HepG2 (cell line): ENCODE data around the gene EXOC5. TPM values are rescaled to one million over a fixed set of nuclear protein-coding genes. Genes with fewer than 3 reads are reported as not detected.

Experiments used
- ARHGAP35 ChIP-seq: sonication (generic); formaldehyde crosslinking; IDR thresholded peaks from 2 replicates; pipeline ENCODE4 v1.9.0; 2022; ENCODE audit warnings: mild to moderate bottlenecking, inconsistent platforms, moderate library complexity, missing genetic modification reagents, borderline replicate concordance
- HIVEP1 ChIP-seq: sonication (generic); formaldehyde crosslinking; IDR thresholded peaks from 2 replicates; pipeline ENCODE4 v1.4.0; 2020; ENCODE audit warnings: mild to moderate bottlenecking, missing genetic modification reagents
- KLF13 ChIP-seq: sonication (generic); formaldehyde crosslinking; IDR thresholded peaks from 2 replicates; pipeline ENCODE4 v1.4.0; 2020; ENCODE audit warnings: mild to moderate bottlenecking, missing genetic modification reagents
- SP4 ChIP-seq: sonication (generic); formaldehyde crosslinking; IDR thresholded peaks from 2 replicates; pipeline ENCODE4 v1.8.1; 2023; ENCODE audit warnings: mild to moderate bottlenecking, missing genetic modification reagents
- SP5 ChIP-seq: IDR thresholded peaks from 2 replicates; pipeline ENCODE4 v1.6.1; 2016; ENCODE audit warnings: low read depth, borderline replicate concordance
- TCF7 ChIP-seq: sonication (generic); IDR thresholded peaks from 2 replicates; pipeline ENCODE4 v1.6.1; 2016; ENCODE audit warnings: antibody characterized with exemption, low read depth
- TEAD2 ChIP-seq: sonication (generic); formaldehyde crosslinking; IDR thresholded peaks from 2 replicates; pipeline ENCODE4 v1.9.0; 2021; ENCODE audit warnings: missing genetic modification reagents
- ZBTB3 ChIP-seq: sonication (generic); formaldehyde crosslinking; IDR thresholded peaks from 2 replicates; pipeline ENCODE4 v1.4.0; 2020; ENCODE audit warnings: low read depth, mild to moderate bottlenecking, moderate library complexity, missing genetic modification reagents, borderline replicate concordance
- ZIK1 ChIP-seq: sonication (generic); formaldehyde crosslinking; IDR thresholded peaks from 2 replicates; pipeline ENCODE4 v1.5.0; 2020; ENCODE audit warnings: mild to moderate bottlenecking, low read depth, missing genetic modification reagents, borderline replicate concordance
- ZNF180 ChIP-seq: sonication (generic); formaldehyde crosslinking; IDR thresholded peaks from 2 replicates; pipeline ENCODE4 v1.4.0; 2020; ENCODE audit warnings: low read depth, missing genetic modification reagents, borderline replicate concordance
- ZNF33A ChIP-seq: sonication (generic); formaldehyde crosslinking; IDR thresholded peaks from 2 replicates; pipeline ENCODE4 v1.5.1; 2020; ENCODE audit warnings: missing genetic modification reagents, mild to moderate bottlenecking, moderate library complexity, borderline replicate concordance
- polyA plus RNA-seq, 8 experiments: library from polyadenylated mRNA; depleted of rRNA in 3 of 8; stranded (reverse) in 7 of 8; unstranded in 1 of 8; fragments of >200 nt; fragmentation: Illumina TruSeq in 4 of 8; extraction: Trizol in 4 of 8; gene quantifications; 2 replicates each; pipeline versions ENCODE4 v1.2.1 to v1.2.3, GENCODE V29; 2011 to 2016; ENCODE audit warnings: low read depth in 4 of 8, missing spikeins in 1 of 8, mixed read lengths in 1 of 8; ENCODE audit not compliant: insufficient read depth in 1 of 8
- total RNA-seq, 5 experiments: library from RNA; depleted of rRNA; stranded (reverse); fragments of >200 nt; fragmentation: Illumina TruSeq; extraction: Trizol; gene quantifications; 2 replicates each; pipeline ENCODE4 v1.2.3, GENCODE V29; 2016; ENCODE audit warnings: low read depth in 1 of 5
- TF ChIP-seq, protein P1 (sequence below), 2 experiments: IDR thresholded peaks; 2 replicates each; pipeline ENCODE4 v1.6.1; 2011 to 2012; ENCODE audit warnings: low read length in 2 of 2, borderline replicate concordance in 1 of 2, low read depth in 1 of 2, mild to moderate bottlenecking in 1 of 2, moderate library complexity in 1 of 2
- TF ChIP-seq, protein P2 (sequence below): sonication (generic); formaldehyde crosslinking; IDR thresholded peaks from 2 replicates; pipeline ENCODE4 v1.8.0; 2022; ENCODE audit warnings: missing genetic modification reagents, mild to moderate bottlenecking, borderline replicate concordance
- TF ChIP-seq, protein P3 (sequence below): sonication (generic); formaldehyde crosslinking; IDR thresholded peaks from 2 replicates; pipeline ENCODE4 v1.5.0; 2020; ENCODE audit warnings: missing genetic modification reagents
- TF ChIP-seq, protein P4 (sequence below): sonication (generic); formaldehyde crosslinking; IDR thresholded peaks from 2 replicates; pipeline ENCODE4 v1.5.1; 2020; ENCODE audit warnings: missing genetic modification reagents, mild to moderate bottlenecking, borderline replicate concordance
- TF ChIP-seq, protein P5 (sequence below): sonication (generic); formaldehyde crosslinking; IDR thresholded peaks from 2 replicates; pipeline ENCODE4 v1.4.0; 2020; ENCODE audit warnings: low read depth, mild to moderate bottlenecking, missing genetic modification reagents
- TF ChIP-seq, protein P6 (sequence below): sonication (generic); formaldehyde crosslinking; IDR thresholded peaks from 2 replicates; pipeline ENCODE4 v1.4.0; 2020; ENCODE audit warnings: missing genetic modification reagents

Gene EXOC5
- total and polyA plus RNA-seq, 2 of the 13 experiments (the other 11 are each of a cell fraction or from before 2014, with no cell fraction given): 15.1 to 43.8 TPM

DNA sequence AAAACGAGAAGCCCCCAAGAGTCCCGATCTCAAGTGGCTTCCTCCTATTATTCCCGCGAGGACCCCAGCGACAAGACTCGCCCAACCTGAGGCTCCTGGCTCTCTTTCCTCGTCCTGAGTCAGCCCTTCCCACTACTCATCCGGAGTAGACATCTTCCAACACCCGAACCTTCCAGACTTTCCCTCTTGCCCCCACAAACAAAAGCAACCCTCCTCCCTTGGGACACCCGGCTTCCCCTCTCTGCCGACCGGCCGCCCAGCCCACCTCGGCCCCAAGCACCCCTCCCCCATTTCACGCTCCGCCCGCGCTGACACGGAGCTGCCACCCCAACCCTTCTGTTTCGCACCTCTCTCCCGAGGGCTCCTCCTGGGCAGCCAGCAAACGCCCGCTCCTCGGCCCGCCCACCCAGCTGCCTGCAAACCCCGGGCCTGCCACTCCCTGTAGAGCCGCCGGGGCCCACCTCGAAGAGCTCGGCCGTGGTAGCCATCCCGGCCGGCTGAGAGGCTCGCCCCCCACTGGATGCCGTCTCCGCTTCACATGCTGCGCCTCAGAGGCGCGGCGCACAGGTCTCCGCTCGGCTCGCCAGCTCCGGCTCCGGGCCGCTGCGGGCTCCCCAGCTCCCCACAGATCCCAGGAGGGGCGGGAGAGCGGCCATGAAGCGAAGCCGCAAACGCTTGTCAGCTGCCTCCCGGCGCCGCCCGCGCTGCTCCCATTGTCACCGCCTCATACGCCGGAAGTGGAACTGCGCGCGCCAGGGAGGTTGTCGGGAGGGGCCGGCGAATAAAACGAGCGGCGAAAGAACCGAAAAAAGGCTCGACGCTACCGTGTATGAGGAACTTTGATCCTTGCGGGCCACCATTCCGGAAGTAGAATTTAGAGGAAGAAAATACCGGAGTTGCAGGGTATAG lies at the start of gene EXOC5, which contains the start of gene AP5M1 (continued):
- TF ChIP-seq, protein P1, sequence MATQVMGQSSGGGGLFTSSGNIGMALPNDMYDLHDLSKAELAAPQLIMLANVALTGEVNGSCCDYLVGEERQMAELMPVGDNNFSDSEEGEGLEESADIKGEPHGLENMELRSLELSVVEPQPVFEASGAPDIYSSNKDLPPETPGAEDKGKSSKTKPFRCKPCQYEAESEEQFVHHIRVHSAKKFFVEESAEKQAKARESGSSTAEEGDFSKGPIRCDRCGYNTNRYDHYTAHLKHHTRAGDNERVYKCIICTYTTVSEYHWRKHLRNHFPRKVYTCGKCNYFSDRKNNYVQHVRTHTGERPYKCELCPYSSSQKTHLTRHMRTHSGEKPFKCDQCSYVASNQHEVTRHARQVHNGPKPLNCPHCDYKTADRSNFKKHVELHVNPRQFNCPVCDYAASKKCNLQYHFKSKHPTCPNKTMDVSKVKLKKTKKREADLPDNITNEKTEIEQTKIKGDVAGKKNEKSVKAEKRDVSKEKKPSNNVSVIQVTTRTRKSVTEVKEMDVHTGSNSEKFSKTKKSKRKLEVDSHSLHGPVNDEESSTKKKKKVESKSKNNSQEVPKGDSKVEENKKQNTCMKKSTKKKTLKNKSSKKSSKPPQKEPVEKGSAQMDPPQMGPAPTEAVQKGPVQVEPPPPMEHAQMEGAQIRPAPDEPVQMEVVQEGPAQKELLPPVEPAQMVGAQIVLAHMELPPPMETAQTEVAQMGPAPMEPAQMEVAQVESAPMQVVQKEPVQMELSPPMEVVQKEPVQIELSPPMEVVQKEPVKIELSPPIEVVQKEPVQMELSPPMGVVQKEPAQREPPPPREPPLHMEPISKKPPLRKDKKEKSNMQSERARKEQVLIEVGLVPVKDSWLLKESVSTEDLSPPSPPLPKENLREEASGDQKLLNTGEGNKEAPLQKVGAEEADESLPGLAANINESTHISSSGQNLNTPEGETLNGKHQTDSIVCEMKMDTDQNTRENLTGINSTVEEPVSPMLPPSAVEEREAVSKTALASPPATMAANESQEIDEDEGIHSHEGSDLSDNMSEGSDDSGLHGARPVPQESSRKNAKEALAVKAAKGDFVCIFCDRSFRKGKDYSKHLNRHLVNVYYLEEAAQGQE (IDR thresholded peaks at IDR 0.05; ENCODE audit: borderline replicate concordance in 1 of 2, low read depth in 1 of 2, low read length in 2 of 2): no peak
- TF ChIP-seq TEAD2 (CRISPR knock-in tag) (no peak), ZBTB3 (CRISPR knock-in tag) (0 out of 2 replicates have a peak, but pooled peaks have one; percentile 71), SP4 (CRISPR knock-in tag) (peak; percentile 69), ZNF33A (CRISPR knock-in tag) (no peak), SP5 (CRISPR knock-in tag) (no peak), HIVEP1 (peak; percentile 81), ZIK1 (CRISPR knock-in tag) (no peak), ARHGAP35 (CRISPR knock-in tag) (peak; percentile 86; the same call in 1 of the 2 replicates), TCF7 (peak; percentile 40; the same call in 1 of the 2 replicates), ZNF180 (CRISPR knock-in tag) (no peak), KLF13 (no peak)
- TF ChIP-seq, protein P2, sequence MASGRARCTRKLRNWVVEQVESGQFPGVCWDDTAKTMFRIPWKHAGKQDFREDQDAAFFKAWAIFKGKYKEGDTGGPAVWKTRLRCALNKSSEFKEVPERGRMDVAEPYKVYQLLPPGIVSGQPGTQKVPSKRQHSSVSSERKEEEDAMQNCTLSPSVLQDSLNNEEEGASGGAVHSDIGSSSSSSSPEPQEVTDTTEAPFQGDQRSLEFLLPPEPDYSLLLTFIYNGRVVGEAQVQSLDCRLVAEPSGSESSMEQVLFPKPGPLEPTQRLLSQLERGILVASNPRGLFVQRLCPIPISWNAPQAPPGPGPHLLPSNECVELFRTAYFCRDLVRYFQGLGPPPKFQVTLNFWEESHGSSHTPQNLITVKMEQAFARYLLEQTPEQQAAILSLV (CRISPR knock-in tag): peak; percentile 27; the same call in 1 of the 2 replicates
- TF ChIP-seq, protein P3, sequence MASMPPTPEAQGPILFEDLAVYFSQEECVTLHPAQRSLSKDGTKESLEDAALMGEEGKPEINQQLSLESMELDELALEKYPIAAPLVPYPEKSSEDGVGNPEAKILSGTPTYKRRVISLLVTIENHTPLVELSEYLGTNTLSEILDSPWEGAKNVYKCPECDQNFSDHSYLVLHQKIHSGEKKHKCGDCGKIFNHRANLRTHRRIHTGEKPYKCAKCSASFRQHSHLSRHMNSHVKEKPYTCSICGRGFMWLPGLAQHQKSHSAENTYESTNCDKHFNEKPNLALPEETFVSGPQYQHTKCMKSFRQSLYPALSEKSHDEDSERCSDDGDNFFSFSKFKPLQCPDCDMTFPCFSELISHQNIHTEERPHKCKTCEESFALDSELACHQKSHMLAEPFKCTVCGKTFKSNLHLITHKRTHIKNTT: no peak
- TF ChIP-seq, protein P4, sequence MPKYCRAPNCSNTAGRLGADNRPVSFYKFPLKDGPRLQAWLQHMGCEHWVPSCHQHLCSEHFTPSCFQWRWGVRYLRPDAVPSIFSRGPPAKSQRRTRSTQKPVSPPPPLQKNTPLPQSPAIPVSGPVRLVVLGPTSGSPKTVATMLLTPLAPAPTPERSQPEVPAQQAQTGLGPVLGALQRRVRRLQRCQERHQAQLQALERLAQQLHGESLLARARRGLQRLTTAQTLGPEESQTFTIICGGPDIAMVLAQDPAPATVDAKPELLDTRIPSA (CRISPR knock-in tag): no peak
- TF ChIP-seq, protein P5, sequence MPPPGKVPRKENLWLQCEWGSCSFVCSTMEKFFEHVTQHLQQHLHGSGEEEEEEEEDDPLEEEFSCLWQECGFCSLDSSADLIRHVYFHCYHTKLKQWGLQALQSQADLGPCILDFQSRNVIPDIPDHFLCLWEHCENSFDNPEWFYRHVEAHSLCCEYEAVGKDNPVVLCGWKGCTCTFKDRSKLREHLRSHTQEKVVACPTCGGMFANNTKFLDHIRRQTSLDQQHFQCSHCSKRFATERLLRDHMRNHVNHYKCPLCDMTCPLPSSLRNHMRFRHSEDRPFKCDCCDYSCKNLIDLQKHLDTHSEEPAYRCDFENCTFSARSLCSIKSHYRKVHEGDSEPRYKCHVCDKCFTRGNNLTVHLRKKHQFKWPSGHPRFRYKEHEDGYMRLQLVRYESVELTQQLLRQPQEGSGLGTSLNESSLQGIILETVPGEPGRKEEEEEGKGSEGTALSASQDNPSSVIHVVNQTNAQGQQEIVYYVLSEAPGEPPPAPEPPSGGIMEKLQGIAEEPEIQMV (CRISPR knock-in tag): no peak; the same call in 1 of the 2 replicates
- TF ChIP-seq, protein P6, sequence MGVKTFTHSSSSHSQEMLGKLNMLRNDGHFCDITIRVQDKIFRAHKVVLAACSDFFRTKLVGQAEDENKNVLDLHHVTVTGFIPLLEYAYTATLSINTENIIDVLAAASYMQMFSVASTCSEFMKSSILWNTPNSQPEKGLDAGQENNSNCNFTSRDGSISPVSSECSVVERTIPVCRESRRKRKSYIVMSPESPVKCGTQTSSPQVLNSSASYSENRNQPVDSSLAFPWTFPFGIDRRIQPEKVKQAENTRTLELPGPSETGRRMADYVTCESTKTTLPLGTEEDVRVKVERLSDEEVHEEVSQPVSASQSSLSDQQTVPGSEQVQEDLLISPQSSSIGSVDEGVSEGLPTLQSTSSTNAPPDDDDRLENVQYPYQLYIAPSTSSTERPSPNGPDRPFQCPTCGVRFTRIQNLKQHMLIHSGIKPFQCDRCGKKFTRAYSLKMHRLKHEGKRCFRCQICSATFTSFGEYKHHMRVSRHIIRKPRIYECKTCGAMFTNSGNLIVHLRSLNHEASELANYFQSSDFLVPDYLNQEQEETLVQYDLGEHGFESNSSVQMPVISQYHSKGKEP (CRISPR knock-in tag): no peak
